H9 (cell line): ENCODE results near the gene DPF3. TPM values are rescaled to one million over a fixed set of nuclear protein-coding genes. Genes with fewer than 3 reads are reported as not detected.

Source experiments
- DNase-seq: peaks from one replicate; pipeline ENCODE4 v3.0.0-alpha.2; 2017
- H2AFZ ChIP-seq: one replicate; pipeline ENCODE4 v1.6.1; 2013; ENCODE audit warnings: mild to moderate bottlenecking, low read length, control low read depth, moderate library complexity
- H2AK5ac ChIP-seq: 2 replicates; pipeline ENCODE4 v1.6.1; 2013; ENCODE audit warnings: low read length, control low read depth, mixed read lengths; ENCODE audit not compliant: insufficient read length
- H2BK120ac ChIP-seq: one replicate; pipeline ENCODE4 v1.6.1; 2013; ENCODE audit warnings: low read depth, mild to moderate bottlenecking, low read length, control low read depth, inconsistent platforms; ENCODE audit not compliant: poor library complexity, severe bottlenecking
- H2BK12ac ChIP-seq: 2 replicates; pipeline ENCODE4 v1.6.1; 2013; ENCODE audit warnings: low read length, control low read depth, mixed read lengths, low read depth; ENCODE audit not compliant: insufficient read length
- H2BK15ac ChIP-seq: 2 replicates; pipeline ENCODE4 v1.6.1; 2013; ENCODE audit warnings: low read depth, low read length, control low read depth
- H2BK20ac ChIP-seq: one replicate; pipeline ENCODE4 v1.6.1; 2013; ENCODE audit warnings: low read depth, mild to moderate bottlenecking, low read length, control low read depth, inconsistent platforms; ENCODE audit not compliant: poor library complexity, severe bottlenecking
- H2BK5ac ChIP-seq: 2 replicates; pipeline ENCODE4 v1.6.1; 2013; ENCODE audit warnings: low read length, control low read depth, mixed read lengths; ENCODE audit not compliant: insufficient read length
- H3K14ac ChIP-seq: 2 replicates; pipeline ENCODE4 v1.6.1; 2013; ENCODE audit warnings: low read length, control low read depth; ENCODE audit not compliant: insufficient read depth
- H3K18ac ChIP-seq: 2 replicates; pipeline ENCODE4 v1.6.1; 2013; ENCODE audit warnings: low read depth, mild to moderate bottlenecking, mixed read lengths, low read length, control low read depth; ENCODE audit not compliant: insufficient read length
- H3K23ac ChIP-seq: 2 replicates; pipeline ENCODE4 v1.6.1; 2013; ENCODE audit warnings: low read length, control low read depth, mixed read lengths, low read depth; ENCODE audit not compliant: insufficient read length
- H3K23me2 ChIP-seq: 2 replicates; pipeline ENCODE4 v1.6.1; 2013; ENCODE audit warnings: low read depth, mild to moderate bottlenecking, mixed read lengths, low read length, control low read depth; ENCODE audit not compliant: insufficient read length, poor library complexity, severe bottlenecking
- H3K27ac ChIP-seq: 2 replicates; pipeline ENCODE4 v1.5.1; 2013; ENCODE audit warnings: low read length, control low read depth, mixed read lengths, low read depth; ENCODE audit not compliant: insufficient read length
- H3K27me3 ChIP-seq: 2 replicates; pipeline ENCODE4 v1.6.1; 2013; ENCODE audit warnings: low read length, control low read depth, inconsistent platforms; ENCODE audit not compliant: insufficient read depth
- H3K4ac ChIP-seq: 2 replicates; pipeline ENCODE4 v1.6.1; 2013; ENCODE audit warnings: low read depth, mild to moderate bottlenecking, control low read depth, inconsistent platforms, low read length, moderate library complexity
- H3K4me1 ChIP-seq: 2 replicates; pipeline ENCODE4 v1.6.1; 2013; ENCODE audit warnings: low read length, control low read depth, inconsistent platforms; ENCODE audit not compliant: insufficient read depth
- H3K4me2 ChIP-seq: 2 replicates; pipeline ENCODE4 v1.6.1; 2013; ENCODE audit warnings: low read length, control low read depth, mixed read lengths; ENCODE audit not compliant: insufficient read length, insufficient read depth
- H3K56ac ChIP-seq: 2 replicates; pipeline ENCODE4 v1.6.1; 2013; ENCODE audit warnings: low read depth, mild to moderate bottlenecking, mixed read lengths, low read length, control low read depth; ENCODE audit not compliant: insufficient read length
- H3K79me1 ChIP-seq: 2 replicates; pipeline ENCODE4 v1.6.1; 2013; ENCODE audit warnings: low read depth, mild to moderate bottlenecking, moderate library complexity, low read length, control low read depth, inconsistent platforms; ENCODE audit not compliant: insufficient read depth, poor library complexity, severe bottlenecking
- H3K79me2 ChIP-seq: 2 replicates; pipeline ENCODE4 v1.6.1; 2013; ENCODE audit warnings: low read length, control low read depth, inconsistent platforms; ENCODE audit not compliant: insufficient read depth
- H3K9ac ChIP-seq: 2 replicates; pipeline ENCODE4 v1.6.1; 2013; ENCODE audit warnings: low read length, control low read depth, mixed read lengths; ENCODE audit not compliant: insufficient read length; ENCODE audit errors: extremely low read depth
- H3K9me3 ChIP-seq: one replicate; pipeline ENCODE4 v1.6.1; 2013; ENCODE audit warnings: low read depth, low read length, inconsistent platforms; ENCODE audit not compliant: control insufficient read depth
- H3T11ph ChIP-seq: one replicate; pipeline ENCODE4 v1.6.1; 2013; ENCODE audit warnings: mild to moderate bottlenecking, low read length, control low read depth, inconsistent platforms
- H4K20me1 ChIP-seq: one replicate; pipeline ENCODE4 v1.6.1; 2013; ENCODE audit not compliant: control insufficient read depth, insufficient read length, insufficient read depth
- H4K5ac ChIP-seq: 2 replicates; pipeline ENCODE4 v1.6.1; 2013; ENCODE audit warnings: low read depth, mild to moderate bottlenecking, mixed read lengths, low read length, control low read depth; ENCODE audit not compliant: insufficient read length
- H4K8ac ChIP-seq: replicated peaks from 2 replicates; pipeline ENCODE4 v1.6.1; 2013; ENCODE audit warnings: low read length, control low read depth, mixed read lengths, low read depth; ENCODE audit not compliant: insufficient read length
- H4K91ac ChIP-seq: 2 replicates; pipeline ENCODE4 v1.6.1; 2013; ENCODE audit warnings: low read depth, mild to moderate bottlenecking, moderate library complexity, mixed read lengths, low read length, control low read depth; ENCODE audit not compliant: insufficient read length
- H3K27ac Mint-ChIP-seq, 3 experiments: 2 replicates in 2 of 3; 3 replicates in 1 of 3; pipeline ENCODE4 v1.8.0; 2020 to 2021; ENCODE audit warnings: mixed read lengths in 3 of 3, mild to moderate bottlenecking in 1 of 3, moderate library complexity in 1 of 3
- H3K27me3 Mint-ChIP-seq: 2 replicates; pipeline ENCODE4 v1.8.0; 2021; ENCODE audit warnings: low read depth, mild to moderate bottlenecking, moderate library complexity, mixed read lengths
- H3K36me3 Mint-ChIP-seq, 3 experiments: 2 replicates in 2 of 3; 3 replicates in 1 of 3; pipeline ENCODE4 v1.8.0; 2020 to 2021; ENCODE audit warnings: low read depth in 3 of 3, mixed read lengths in 3 of 3; ENCODE audit not compliant: insufficient read depth in 1 of 3
- H3K4me1 Mint-ChIP-seq, 2 experiments: 2 replicates each; pipeline ENCODE4 v1.8.0; 2020; ENCODE audit warnings: mixed read lengths in 2 of 2
- H3K4me3 Mint-ChIP-seq, 2 experiments: 2 replicates in 1 of 2; 3 replicates in 1 of 2; pipeline ENCODE4 v1.8.0; 2020 to 2021; ENCODE audit warnings: mild to moderate bottlenecking in 2 of 2, mixed read lengths in 2 of 2, moderate library complexity in 1 of 2
- H3K9me3 Mint-ChIP-seq, 2 experiments: 2 replicates in 1 of 2; 3 replicates in 1 of 2; pipeline ENCODE4 v1.8.0; 2020; ENCODE audit warnings: mild to moderate bottlenecking in 2 of 2, mixed read lengths in 2 of 2, moderate library complexity in 1 of 2
- CTCF ChIP-seq: fragments of 200-600 bp; sonication (generic); conservative IDR thresholded peaks from 3 replicates; pipeline ENCODE4 v1.8.0; 2021; ENCODE audit warnings: antibody characterized with exemption, mild to moderate bottlenecking
- WGBS: extraction: QIAGEN DNeasy Blood & Tissue Kit; methylation state at CpG from one replicate; pipeline ENCODE4 v1.1.7; 2013; ENCODE audit warnings: missing lambda C conversion rate, low lambda C conversion rate, mixed read lengths; ENCODE audit not compliant: insufficient read length; ENCODE audit errors: extremely low coverage; 5-methylcytosine and 5-hydroxymethylcytosine counted together
- total RNA-seq: library from RNA; stranded (reverse); gene quantifications from 2 replicates; pipeline ENCODE4 v1.2.1, GENCODE V29; 2021

DPF3 gene
- total RNA-seq, 1 experiment from 2014 or later, result not detected

- Histone ChIP-seq H3K23ac (no peak overlapping the region), H3K4ac (no peak overlapping the region), H3K9ac (no peak overlapping the region), H2BK5ac (no peak overlapping the region), H3K4me1 (no peaks in the 10 kb centered on the region), H2BK15ac (no peak overlapping the region), H2BK20ac (no peak overlapping the region), H3K9me3 (no peaks in the 10 kb centered on the region), H4K91ac (no peak overlapping the region), H4K20me1 (no peaks in the 10 kb centered on the region), H3K18ac (no peak overlapping the region), H3K4me2 (no peak overlapping the region), H3K79me2 (no peaks in the 10 kb centered on the region), H3K23me2 (no peaks in the 10 kb centered on the region), H2BK12ac (no peak overlapping the region), H2AFZ (no peak overlapping the region), H2AK5ac (no peak overlapping the region), H4K5ac (no peak overlapping the region), H3K56ac (no peak overlapping the region), H3K27me3 (no peaks in the 10 kb centered on the region), H2BK120ac (no peak overlapping the region), H3T11ph (no peak overlapping the region), H3K14ac (peak overlapping the region; percentile 58), H3K79me1 (no peaks in the 10 kb centered on the region), H4K8ac (no peak overlapping the region), H3K27ac (no peak overlapping the region)
- no peak for TF ChIP-seq CTCF
- peaks cover 4 to 11% of the 10 kb centered on the region in 2 experiments; a peak in 2 of 4 replicates for H3K4me1 Mint-ChIP-seq
- no peaks in the 10 kb centered on the region; a peak in 1 of 7 replicates for H3K36me3 Mint-ChIP-seq
- no CpG with 5 or more reads among the region's 12 CpGs for WGBS
- peaks cover 10% of the 10 kb centered on the region for H3K27me3 Mint-ChIP-seq
- no peaks in the 10 kb centered on the region; a peak in 1 of 5 replicates for H3K9me3 Mint-ChIP-seq
- no peak overlapping the region for H3K4me3 Mint-ChIP-seq
- H3K27ac Mint-ChIP-seq, result no peak overlapping the region
- peak; percentile 12 for DNase-seq
Measured at GRCh38 chr14:72609205-72609916, 284.5 kb downstream of the DPF3 start.
